K562 (cell line): ENCODE data around the gene NDUFS6.

Experiments
- BDP1 ChIP-seq: IDR thresholded peaks from 3 replicates; pipeline ENCODE4 v1.6.1; 2011; ENCODE audit not compliant: insufficient read length, insufficient read depth
- EZH2 ChIP-seq: IDR thresholded peaks from 2 replicates; pipeline ENCODE4 v1.6.1; 2012; ENCODE audit warnings: low read depth, mild to moderate bottlenecking, inconsistent platforms, low read length, borderline replicate concordance
- FOXA1 ChIP-seq: fragments of 450-650 bp; IDR thresholded peaks from 2 replicates; pipeline ENCODE4 v1.6.1; 2016; ENCODE audit warnings: mild to moderate bottlenecking, borderline replicate concordance
- FOXM1 ChIP-seq, 2 experiments: fragments of 450-650 bp in 1 of 2; sonication (generic) in 1 of 2; formaldehyde crosslinking in 1 of 2; IDR thresholded peaks; 2 replicates each; pipeline versions ENCODE4 v1.6.1 to v1.9.0; 2017 to 2022; ENCODE audit warnings: low read depth in 2 of 2, mild to moderate bottlenecking in 2 of 2, missing genetic modification reagents in 1 of 2, moderate library complexity in 1 of 2
- GABPA ChIP-seq: fragments of 200-800 bp; sonication (Bioruptor generic); conservative IDR thresholded peaks from 2 replicates; pipeline ENCODE4 v1.6.1; 2016; ENCODE audit warnings: low read depth, missing genetic modification characterization, missing compliant biosample characterization
- GTF2E2 ChIP-seq: fragments of 200-800 bp; sonication (Bioruptor generic); IDR thresholded peaks from 2 replicates; pipeline ENCODE4 v1.6.1; 2016; ENCODE audit warnings: missing genetic modification characterization, missing compliant biosample characterization
- MTA3 ChIP-seq: fragments of 450-650 bp; formaldehyde crosslinking; IDR thresholded peaks from 2 replicates; pipeline ENCODE4 v1.6.1; 2017; ENCODE audit warnings: mild to moderate bottlenecking, borderline replicate concordance
- SIN3A ChIP-seq, 2 experiments: fragments of 150-350 bp in 1 of 2; IDR thresholded peaks; 2 replicates each; pipeline ENCODE4 v1.6.1; 2011 to 2016; ENCODE audit warnings: borderline replicate concordance in 2 of 2, low read depth in 2 of 2, low read length in 2 of 2, mild to moderate bottlenecking in 2 of 2, moderate library complexity in 2 of 2; ENCODE audit not compliant: control insufficient read depth in 1 of 2
- ZNF561 ChIP-seq: fragments of 450-650 bp; formaldehyde crosslinking; conservative IDR thresholded peaks from 2 replicates; pipeline ENCODE4 v1.4.0; 2020; ENCODE audit warnings: mild to moderate bottlenecking, moderate library complexity
- TF ChIP-seq, protein P1 (sequence below): fragments of 450-650 bp; IDR thresholded peaks from 2 replicates; pipeline ENCODE4 v1.6.1; 2017; ENCODE audit warnings: antibody characterized with exemption, mild to moderate bottlenecking
- TF ChIP-seq, protein P2 (sequence below): fragments of 250-450 bp; sonication (Bioruptor Pico); IDR thresholded peaks from 2 replicates; pipeline ENCODE4 v1.5.0; 2020; ENCODE audit warnings: mild to moderate bottlenecking
- TF ChIP-seq, protein P3 (sequence below), 3 experiments: IDR thresholded peaks in 2 of 3; conservative IDR thresholded peaks in 1 of 3; 2 replicates each; pipeline ENCODE4 v1.5.1; 2011 to 2012; ENCODE audit warnings: low read length in 3 of 3, mild to moderate bottlenecking in 3 of 3, control low read depth in 2 of 3, improper control_type of control experiment in 1 of 3, inconsistent platforms in 1 of 3, low read depth in 1 of 3, mixed read lengths in 1 of 3, moderate library complexity in 1 of 3; ENCODE audit not compliant: insufficient read depth in 2 of 3

DNA sequence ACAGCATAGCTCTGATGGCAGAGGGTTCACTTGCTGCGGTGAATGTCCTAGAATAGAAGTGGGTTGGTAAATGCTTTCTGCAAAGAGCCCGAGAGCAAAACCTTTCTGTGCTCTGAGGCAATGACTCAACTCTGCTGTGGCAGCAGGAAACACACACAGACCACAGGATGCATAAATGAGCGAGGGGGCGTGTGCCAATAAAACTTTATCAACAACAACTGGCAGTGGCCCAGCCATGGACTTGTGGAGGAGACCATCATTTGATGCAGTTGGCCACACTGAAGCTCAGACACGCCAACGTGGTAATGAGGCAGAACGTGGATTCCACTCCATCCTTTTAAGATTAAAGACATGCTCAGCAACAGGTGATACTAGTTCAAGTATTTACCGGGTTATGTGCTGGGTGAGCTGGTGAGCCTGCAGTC lies 8.4 kb upstream of the NDUFS6 start:
- no peak for TF ChIP-seq FOXA1
- no peak for TF ChIP-seq GTF2E2 (tag)
- no peak for TF ChIP-seq EZH2
- TF ChIP-seq SIN3A (IDR thresholded peaks at IDR 0.05; ENCODE audit: borderline replicate concordance in 2 of 2, control insufficient read depth in 1 of 2, low read depth in 2 of 2, low read length in 2 of 2): no peak
- TF ChIP-seq, protein P1, sequence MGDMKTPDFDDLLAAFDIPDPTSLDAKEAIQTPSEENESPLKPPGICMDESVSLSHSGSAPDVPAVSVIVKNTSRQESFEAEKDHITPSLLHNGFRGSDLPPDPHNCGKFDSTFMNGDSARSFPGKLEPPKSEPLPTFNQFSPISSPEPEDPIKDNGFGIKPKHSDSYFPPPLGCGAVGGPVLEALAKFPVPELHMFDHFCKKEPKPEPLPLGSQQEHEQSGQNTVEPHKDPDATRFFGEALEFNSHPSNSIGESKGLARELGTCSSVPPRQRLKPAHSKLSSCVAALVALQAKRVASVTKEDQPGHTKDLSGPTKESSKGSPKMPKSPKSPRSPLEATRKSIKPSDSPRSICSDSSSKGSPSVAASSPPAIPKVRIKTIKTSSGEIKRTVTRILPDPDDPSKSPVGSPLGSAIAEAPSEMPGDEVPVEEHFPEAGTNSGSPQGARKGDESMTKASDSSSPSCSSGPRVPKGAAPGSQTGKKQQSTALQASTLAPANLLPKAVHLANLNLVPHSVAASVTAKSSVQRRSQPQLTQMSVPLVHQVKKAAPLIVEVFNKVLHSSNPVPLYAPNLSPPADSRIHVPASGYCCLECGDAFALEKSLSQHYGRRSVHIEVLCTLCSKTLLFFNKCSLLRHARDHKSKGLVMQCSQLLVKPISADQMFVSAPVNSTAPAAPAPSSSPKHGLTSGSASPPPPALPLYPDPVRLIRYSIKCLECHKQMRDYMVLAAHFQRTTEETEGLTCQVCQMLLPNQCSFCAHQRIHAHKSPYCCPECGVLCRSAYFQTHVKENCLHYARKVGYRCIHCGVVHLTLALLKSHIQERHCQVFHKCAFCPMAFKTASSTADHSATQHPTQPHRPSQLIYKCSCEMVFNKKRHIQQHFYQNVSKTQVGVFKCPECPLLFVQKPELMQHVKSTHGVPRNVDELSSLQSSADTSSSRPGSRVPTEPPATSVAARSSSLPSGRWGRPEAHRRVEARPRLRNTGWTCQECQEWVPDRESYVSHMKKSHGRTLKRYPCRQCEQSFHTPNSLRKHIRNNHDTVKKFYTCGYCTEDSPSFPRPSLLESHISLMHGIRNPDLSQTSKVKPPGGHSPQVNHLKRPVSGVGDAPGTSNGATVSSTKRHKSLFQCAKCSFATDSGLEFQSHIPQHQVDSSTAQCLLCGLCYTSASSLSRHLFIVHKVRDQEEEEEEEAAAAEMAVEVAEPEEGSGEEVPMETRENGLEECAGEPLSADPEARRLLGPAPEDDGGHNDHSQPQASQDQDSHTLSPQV: no peak
- TF ChIP-seq, protein P2, sequence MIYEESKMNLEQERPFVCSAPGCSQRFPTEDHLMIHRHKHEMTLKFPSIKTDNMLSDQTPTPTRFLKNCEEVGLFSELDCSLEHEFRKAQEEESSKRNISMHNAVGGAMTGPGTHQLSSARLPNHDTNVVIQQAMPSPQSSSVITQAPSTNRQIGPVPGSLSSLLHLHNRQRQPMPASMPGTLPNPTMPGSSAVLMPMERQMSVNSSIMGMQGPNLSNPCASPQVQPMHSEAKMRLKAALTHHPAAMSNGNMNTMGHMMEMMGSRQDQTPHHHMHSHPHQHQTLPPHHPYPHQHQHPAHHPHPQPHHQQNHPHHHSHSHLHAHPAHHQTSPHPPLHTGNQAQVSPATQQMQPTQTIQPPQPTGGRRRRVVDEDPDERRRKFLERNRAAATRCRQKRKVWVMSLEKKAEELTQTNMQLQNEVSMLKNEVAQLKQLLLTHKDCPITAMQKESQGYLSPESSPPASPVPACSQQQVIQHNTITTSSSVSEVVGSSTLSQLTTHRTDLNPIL (CRISPR knock-in tag): no peak
- no peak for TF ChIP-seq ZNF561 (CRISPR knock-in tag)
- no peak for TF ChIP-seq MTA3
- no peak for TF ChIP-seq FOXM1 (IDR thresholded peaks at IDR 0.05; ENCODE audit: low read depth)
- no peak for TF ChIP-seq FOXM1 (CRISPR knock-in tag; IDR thresholded peaks at IDR 0.05; ENCODE audit: low read depth)
- TF ChIP-seq, protein P3, sequence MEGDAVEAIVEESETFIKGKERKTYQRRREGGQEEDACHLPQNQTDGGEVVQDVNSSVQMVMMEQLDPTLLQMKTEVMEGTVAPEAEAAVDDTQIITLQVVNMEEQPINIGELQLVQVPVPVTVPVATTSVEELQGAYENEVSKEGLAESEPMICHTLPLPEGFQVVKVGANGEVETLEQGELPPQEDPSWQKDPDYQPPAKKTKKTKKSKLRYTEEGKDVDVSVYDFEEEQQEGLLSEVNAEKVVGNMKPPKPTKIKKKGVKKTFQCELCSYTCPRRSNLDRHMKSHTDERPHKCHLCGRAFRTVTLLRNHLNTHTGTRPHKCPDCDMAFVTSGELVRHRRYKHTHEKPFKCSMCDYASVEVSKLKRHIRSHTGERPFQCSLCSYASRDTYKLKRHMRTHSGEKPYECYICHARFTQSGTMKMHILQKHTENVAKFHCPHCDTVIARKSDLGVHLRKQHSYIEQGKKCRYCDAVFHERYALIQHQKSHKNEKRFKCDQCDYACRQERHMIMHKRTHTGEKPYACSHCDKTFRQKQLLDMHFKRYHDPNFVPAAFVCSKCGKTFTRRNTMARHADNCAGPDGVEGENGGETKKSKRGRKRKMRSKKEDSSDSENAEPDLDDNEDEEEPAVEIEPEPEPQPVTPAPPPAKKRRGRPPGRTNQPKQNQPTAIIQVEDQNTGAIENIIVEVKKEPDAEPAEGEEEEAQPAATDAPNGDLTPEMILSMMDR (IDR thresholded peaks at IDR 0.05 in 2 of 3, conservative IDR thresholded peaks at IDR 0.05 in 1 of 3; ENCODE audit: insufficient read depth in 2 of 3, low read depth in 1 of 3, low read length in 3 of 3): no peak
- TF ChIP-seq GABPA (tag): no peak
- no peak for TF ChIP-seq BDP1
